Activated T-cell treated with anti-CD3 and anti-CD28 coated beads, Interleukin-2, amount 50 U/mL, for 48 hours (primary cell): ENCODE results near the gene ITPR1.
"Not testable (repeated sequence)": the region's sequence is repeated elsewhere in the genome, so short reads cannot be mapped to it uniquely, and the experiment has no call there.

Source experiments
- DNase-seq, 2 experiments: peaks; one replicate each; pipeline ENCODE4 v3.0.0-alpha.2; 2020

Gene ITPR1

GRCh38 chr3:4749567-4750002, 256.4 kb downstream of the ITPR1 start:
- no peak for DNase-seq

DNA sequence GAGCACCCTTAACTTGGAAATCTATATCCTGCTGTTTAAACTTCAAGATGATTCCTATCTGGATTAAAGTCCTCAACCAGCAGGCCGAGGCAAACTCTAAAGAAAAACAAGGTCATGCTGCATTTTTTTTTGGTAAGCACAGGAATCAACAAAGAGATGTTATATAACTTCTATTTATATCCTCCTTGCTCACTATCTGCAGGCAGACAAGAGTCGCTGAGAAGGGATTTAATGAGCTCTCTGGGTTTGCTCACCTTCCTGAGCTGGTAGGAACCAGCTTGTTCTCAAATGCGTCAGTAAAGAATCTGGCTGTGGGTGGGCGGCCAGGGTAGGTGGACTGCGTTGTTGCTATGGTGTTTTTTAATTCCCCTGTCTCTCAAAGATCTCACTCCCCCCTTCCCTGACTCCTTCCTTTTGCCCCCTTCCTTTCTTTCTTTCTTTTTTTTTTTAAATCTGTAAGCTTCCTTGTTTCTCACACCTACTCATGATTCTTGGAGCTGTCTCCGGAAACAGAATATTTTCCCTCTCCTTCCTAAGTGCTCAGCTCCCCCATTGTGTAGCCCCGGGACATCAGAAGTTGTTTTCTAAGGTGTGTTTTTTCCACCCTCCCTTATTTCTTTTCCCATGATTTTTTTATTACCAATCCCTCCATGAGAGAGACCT, 257.3 kb downstream of the ITPR1 start:
- no peak for DNase-seq

- no peak for DNase-seq
These were observed 257.9 kb downstream of the ITPR1 start for GRCh38 chr3:4751029-4751501.

- DNase-seq, result no peak
These were observed 258.5 kb downstream of the ITPR1 start for GRCh38 chr3:4751502-4752101.

DNA sequence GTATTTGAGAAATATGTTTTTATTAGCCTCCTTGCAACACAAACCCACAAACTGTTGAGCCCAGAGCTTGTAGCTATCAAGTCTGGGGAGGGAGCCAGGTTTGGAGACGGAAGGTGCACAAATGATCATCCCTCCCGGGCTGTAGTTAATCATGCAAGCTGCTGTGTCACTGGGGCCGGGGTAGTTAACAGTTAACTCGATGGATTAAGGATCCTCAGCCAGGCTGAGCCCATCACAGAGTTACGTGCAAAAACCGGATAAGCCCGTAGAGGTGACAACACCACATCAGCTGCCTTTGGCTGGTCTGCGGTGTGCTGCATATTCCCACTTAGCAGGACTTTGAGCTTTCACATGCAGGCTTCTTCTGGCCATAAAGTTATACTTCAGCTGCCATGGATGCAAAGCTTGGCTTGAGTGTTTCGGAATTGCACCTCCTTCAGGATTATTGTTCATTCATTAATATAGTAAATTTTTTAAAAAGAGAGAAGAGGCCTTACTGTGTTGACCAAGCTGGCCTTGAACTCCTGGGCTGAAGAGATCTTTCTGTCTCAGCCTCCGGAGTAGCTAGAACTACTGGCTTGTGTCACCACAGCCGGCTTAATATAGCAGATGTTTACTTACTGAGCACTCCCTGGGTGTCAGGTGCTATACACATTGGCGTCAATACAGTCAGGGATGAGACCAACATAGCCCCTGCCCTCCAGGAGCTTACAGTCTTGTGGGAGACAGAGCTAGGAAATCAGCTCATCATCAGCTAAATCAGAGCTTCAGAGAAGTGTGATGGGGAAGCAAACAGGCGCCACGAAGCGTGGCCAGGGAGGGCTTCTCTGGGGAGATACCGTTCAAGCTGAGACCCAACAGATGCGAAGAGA, 259.3 kb downstream of the ITPR1 start:
- no peak for DNase-seq

GRCh38 chr3:4753073-4753691, 260.0 kb downstream of the ITPR1 start:
- DNase-seq, result no peak

GRCh38 chr3:4754180-4755086, 261.3 kb downstream of the ITPR1 start:
- no peak for DNase-seq

GRCh38 chr3:4755566-4755965, 262.4 kb downstream of the ITPR1 start:
- DNase-seq, result no peak

GRCh38 chr3:4756057-4756775, 263.1 kb downstream of the ITPR1 start:
- no peak for DNase-seq

- no peak for DNase-seq
These were observed 263.9 kb downstream of the ITPR1 start for GRCh38 chr3:4756855-4757574.

GRCh38 chr3:4757575-4758248, 264.6 kb downstream of the ITPR1 start:
- no peak for DNase-seq

GRCh38 chr3:4758249-4758860, 265.2 kb downstream of the ITPR1 start:
- no peak for DNase-seq

GRCh38 chr3:4758957-4759656, 266.0 kb downstream of the ITPR1 start:
- no peak for DNase-seq

DNA sequence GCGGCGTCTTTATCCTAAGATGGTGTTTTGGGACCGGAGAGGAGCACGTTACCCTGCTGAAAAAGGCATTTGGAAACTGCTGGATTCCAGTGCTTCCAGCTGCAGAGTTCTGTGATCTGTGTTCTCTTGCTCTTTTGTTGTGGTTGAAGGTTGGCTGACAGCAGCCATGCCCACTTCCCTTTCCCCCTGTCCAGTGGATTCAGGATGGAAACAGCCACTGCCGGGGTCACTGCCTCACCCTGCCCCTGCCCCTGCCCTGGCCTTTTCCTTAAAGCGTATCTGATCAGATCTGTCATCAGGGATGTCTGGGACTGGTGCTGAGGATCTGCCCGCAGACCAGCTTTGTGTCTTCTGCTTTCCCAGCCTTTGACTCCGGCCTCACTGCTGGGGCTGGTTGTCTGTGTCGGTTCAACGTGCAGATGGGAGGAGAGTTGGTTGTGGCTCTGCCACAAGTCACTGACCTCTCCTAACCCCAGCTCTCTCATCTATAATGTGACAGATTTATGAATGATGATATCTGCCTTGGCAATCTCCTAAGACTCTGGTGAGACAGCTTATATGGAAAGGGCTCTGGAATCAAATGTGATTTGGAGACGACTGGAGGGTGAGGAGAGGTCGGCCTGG, 266.7 kb downstream of the ITPR1 start:
- DNase-seq, result no peak

- no peak for DNase-seq
These were observed 268.6 kb downstream of the ITPR1 start for GRCh38 chr3:4761759-4762158.

GRCh38 chr3:4762481-4763230, 269.5 kb downstream of the ITPR1 start:
- DNase-seq, result not testable (repeated sequence)

DNA sequence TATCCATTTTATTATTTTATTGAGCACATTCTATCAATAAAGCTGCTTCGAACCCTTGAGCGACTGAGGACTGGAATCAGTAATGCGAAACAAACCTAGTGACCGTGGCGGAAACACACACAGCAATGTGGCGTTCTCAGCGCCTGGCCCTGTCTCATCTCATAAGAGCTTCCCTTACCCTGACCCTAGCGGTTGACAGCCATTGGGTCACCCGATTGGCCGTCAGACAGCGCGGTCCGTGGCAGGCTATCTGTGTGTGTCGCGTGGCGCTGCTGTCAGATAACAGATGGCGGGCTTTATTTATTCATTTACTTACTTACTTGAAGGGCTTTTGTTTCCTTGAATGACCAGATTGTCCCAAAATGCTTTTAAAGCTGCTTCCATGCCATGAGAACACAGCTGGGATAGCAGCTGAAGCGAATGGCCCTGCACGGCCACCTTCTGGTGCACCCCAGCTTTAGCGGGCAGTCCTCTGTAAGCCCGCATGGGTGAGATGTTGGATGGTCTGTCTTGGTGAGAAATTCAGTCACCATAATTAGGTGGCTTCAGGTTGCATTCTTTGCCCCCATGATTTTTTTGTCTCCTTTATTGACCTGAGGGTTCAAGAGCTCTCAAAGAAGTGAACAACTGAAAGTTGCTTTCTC, 270.6 kb downstream of the ITPR1 start:
- no peak for DNase-seq
